ENCODE results near the gene KIF26A. TPM values are rescaled to one million over a fixed set of nuclear protein-coding genes. Genes with fewer than 3 reads are reported as not detected.

The KIF26A gene
- total and polyA plus RNA-seq, 2 donors from 2014 or later, result 2.3 to 12.3 TPM

GRCh38 chr14:104209985-104210816 lies 71.8 kb downstream of the KIF26A start:
- H3K9ac ChIP-seq (ENCODE audit: low read length in 3 of 3), result no peak overlapping the region
- H3K36me3 ChIP-seq (ENCODE audit: control insufficient read depth in 2 of 3, insufficient read depth in 3 of 3, low read length in 3 of 3), result no peaks in the 10 kb centered on the region
- no peak overlapping the region for H3K4me3 ChIP-seq (ENCODE audit: low read length in 3 of 3)
- FAIRE-seq (no peak), DNase-seq (peak in 1 of 5 donors; percentile 67)
- H3K4me1 ChIP-seq (ENCODE audit: control insufficient read depth in 2 of 3, insufficient read depth in 2 of 3, low read depth in 1 of 3, low read length in 3 of 3), result no peaks in the 10 kb centered on the region
- H3K27me3 ChIP-seq (ENCODE audit: control insufficient read depth, insufficient read depth, low read length), result peaks cover 2% of the 10 kb centered on the region
- H3K27ac ChIP-seq (ENCODE audit: low read depth in 2 of 2, low read length in 2 of 2), result no peak overlapping the region
- intact Hi-C loops (cut with DNase I), result no loop called here
- no peaks in the 10 kb centered on the region for H3K9me3 ChIP-seq (ENCODE audit: control insufficient read depth in 2 of 3, insufficient read depth in 1 of 3, low read length in 3 of 3)
- TF ChIP-seq CTCF (IDR thresholded peaks at IDR 0.05; ENCODE audit: borderline replicate concordance, extremely low read depth, insufficient read depth), result no peak

- DNase-seq (no peak), FAIRE-seq (no peak)
- TF ChIP-seq CTCF (IDR thresholded peaks at IDR 0.05; ENCODE audit: borderline replicate concordance, extremely low read depth, insufficient read depth), result no peak
- no peak overlapping the region for H3K4me3 ChIP-seq (ENCODE audit: low read length in 3 of 3)
- H3K27ac ChIP-seq (ENCODE audit: low read depth in 2 of 2, low read length in 2 of 2), result no peak overlapping the region
- intact Hi-C loops (cut with DNase I), result no loop called here
- peaks cover 2% of the 10 kb centered on the region for H3K27me3 ChIP-seq (ENCODE audit: control insufficient read depth, insufficient read depth, low read length)
- no peak overlapping the region for H3K9ac ChIP-seq (ENCODE audit: low read length in 3 of 3)
- H3K36me3 ChIP-seq (ENCODE audit: control insufficient read depth in 2 of 3, insufficient read depth in 3 of 3, low read length in 3 of 3), result no peaks in the 10 kb centered on the region
- no peaks in the 10 kb centered on the region for H3K9me3 ChIP-seq (ENCODE audit: control insufficient read depth in 2 of 3, insufficient read depth in 1 of 3, low read length in 3 of 3)
- H3K4me1 ChIP-seq (ENCODE audit: control insufficient read depth in 2 of 3, insufficient read depth in 2 of 3, low read depth in 1 of 3, low read length in 3 of 3), result no peaks in the 10 kb centered on the region
These were observed 72.4 kb downstream of the KIF26A start for GRCh38 chr14:104210817-104211195.

GRCh38 chr14:104211215-104211614 lies 72.8 kb downstream of the KIF26A start:
- Histone ChIP-seq H3K4me3 (ENCODE audit: low read length in 3 of 3) (no peak overlapping the region), H3K27ac (ENCODE audit: low read depth in 2 of 2, low read length in 2 of 2) (no peak overlapping the region), H3K27me3 (ENCODE audit: control insufficient read depth, insufficient read depth, low read length) (peaks cover 2% of the 10 kb centered on the region), H3K4me1 (ENCODE audit: control insufficient read depth in 2 of 3, insufficient read depth in 2 of 3, low read depth in 1 of 3, low read length in 3 of 3) (no peaks in the 10 kb centered on the region), H3K36me3 (ENCODE audit: control insufficient read depth in 2 of 3, insufficient read depth in 3 of 3, low read length in 3 of 3) (no peaks in the 10 kb centered on the region), H3K9me3 (ENCODE audit: control insufficient read depth in 2 of 3, insufficient read depth in 1 of 3, low read length in 3 of 3) (no peaks in the 10 kb centered on the region), H3K9ac (ENCODE audit: low read length in 3 of 3) (no peak overlapping the region)
- TF ChIP-seq CTCF (IDR thresholded peaks at IDR 0.05; ENCODE audit: borderline replicate concordance, extremely low read depth, insufficient read depth), result no peak
- no peak for FAIRE-seq
- intact Hi-C loops (cut with DNase I), result no loop called here
- DNase-seq, result peak in 1 of 5 donors; percentile 36
